ENCODE measurements around the gene RPL22.

The RPL22 gene

DNA sequence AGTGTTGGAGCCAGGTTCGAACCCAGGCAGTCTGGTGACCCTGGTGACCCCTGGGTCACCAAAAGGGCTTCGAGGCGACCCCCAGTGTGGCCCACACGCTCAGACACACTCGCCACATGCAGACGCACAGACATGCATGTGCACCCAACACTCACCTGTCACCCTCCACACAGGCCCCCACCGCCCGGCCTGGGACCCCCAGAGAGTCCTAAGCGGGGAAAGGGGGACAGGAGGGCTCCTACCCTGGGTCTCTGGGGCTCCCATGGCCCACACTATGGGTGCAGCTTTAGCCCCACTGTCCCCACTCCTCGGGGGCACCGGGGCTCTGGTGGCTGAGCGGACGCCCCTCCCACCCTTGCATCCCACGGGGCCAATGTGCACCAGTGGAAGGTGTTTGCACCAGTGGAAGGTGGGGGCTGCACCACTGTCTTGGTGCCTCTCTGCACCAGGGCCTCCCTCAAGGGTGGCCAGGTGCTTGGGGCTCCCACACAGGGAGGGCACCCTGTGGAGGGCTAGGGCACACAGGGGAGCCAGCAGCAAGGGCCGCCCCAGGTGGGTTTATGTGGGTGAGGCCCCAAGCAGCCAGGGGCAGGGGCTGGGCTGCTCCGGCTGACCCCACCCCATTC lies 29.2 kb downstream of the RPL22 start:
- DNase-seq (ENCODE audit: low read depth), result no peak
- H3K4me3 ChIP-seq (ENCODE audit: low read length), result no peak overlapping the region
- TF ChIP-seq, protein P1, sequence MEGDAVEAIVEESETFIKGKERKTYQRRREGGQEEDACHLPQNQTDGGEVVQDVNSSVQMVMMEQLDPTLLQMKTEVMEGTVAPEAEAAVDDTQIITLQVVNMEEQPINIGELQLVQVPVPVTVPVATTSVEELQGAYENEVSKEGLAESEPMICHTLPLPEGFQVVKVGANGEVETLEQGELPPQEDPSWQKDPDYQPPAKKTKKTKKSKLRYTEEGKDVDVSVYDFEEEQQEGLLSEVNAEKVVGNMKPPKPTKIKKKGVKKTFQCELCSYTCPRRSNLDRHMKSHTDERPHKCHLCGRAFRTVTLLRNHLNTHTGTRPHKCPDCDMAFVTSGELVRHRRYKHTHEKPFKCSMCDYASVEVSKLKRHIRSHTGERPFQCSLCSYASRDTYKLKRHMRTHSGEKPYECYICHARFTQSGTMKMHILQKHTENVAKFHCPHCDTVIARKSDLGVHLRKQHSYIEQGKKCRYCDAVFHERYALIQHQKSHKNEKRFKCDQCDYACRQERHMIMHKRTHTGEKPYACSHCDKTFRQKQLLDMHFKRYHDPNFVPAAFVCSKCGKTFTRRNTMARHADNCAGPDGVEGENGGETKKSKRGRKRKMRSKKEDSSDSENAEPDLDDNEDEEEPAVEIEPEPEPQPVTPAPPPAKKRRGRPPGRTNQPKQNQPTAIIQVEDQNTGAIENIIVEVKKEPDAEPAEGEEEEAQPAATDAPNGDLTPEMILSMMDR (conservative IDR thresholded peaks at IDR 0.05; ENCODE audit: low read depth, low read length), result no peak

DNA sequence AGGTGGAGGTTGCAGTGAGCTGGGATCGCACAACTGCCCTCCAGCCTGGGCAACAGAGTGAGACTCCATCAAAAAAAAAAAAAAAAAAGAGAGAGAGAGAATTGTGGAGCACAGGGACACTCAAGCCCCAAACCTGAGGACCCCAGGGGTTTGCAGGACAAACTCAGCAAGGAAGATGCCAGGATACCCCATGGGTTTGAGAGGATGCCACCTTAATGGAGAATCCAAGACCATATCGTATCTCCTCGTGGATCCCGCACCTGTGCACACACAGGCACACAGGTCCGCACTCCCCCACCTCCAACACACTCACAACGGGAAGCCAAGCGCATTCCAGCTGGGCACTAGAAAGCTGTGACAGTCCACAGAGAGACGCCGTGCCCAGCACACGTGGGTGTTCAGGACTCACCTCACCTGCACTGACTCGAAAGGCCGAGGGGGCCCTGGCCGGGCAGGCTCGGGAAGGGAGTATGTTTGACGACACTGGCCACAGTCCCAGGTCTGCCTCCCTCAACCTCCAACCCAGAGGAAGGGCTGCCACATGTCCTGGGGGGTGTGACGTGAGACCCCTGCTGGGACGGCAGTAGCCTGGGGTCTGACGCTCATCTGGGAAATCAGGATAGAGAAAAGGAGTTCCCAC lies 30.3 kb downstream of the RPL22 start:
- no peak overlapping the region for H3K4me3 ChIP-seq (ENCODE audit: low read length)
- TF ChIP-seq, protein P1 (conservative IDR thresholded peaks at IDR 0.05; ENCODE audit: low read depth, low read length), result no peak

DNA sequence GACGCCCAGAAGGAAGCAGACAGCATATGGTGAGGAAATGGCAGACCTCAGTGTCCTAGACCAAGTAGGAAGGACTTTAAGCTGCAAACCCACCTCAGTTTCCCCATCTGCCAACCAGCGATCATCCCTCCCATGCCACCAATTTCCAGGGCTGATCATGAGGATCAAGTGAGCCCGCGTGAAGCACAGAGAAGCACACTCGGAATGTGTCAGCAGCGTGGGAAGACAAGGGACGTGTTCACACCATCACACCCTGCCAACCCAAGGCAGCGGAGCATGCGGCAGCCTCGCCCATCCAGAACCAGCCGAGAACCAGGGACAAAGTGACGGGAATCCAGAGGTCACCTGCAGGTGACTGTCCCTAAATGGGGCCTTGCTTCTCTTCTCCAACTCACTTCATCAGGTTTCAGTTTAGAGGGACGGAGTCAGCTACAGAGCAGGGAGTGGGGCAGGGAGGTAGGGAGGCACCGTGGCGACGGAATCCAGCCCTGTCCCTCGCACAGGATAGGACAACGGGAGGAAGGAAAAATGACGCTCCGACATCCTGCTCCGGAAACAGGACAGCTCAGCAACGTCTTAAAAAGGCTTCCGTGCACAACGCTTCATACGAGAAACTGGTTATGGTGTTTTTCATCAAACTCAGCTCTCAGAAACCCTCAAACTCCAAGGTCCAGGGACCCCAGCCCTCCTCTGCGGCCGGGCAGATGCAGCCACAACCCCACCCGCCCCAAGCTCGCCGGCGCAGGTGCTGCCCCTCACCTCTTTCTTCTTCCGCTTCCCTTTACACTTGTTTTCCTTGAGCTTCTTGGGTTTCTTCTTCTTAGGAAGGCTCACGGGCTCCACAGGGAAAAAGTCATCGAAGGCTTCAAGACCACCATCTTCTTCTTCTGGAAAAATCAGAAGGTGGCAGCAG lies 31.7 kb downstream of the RPL22 start:
- TF ChIP-seq, protein P1 (conservative IDR thresholded peaks at IDR 0.05; ENCODE audit: low read depth, low read length), result no peak
- H3K4me3 ChIP-seq (ENCODE audit: low read length), result no peak overlapping the region
- no peak for DNase-seq (ENCODE audit: low read depth)

More for the DNA sequence above, 30.3 kb downstream of the RPL22 start:
- DNase-seq (ENCODE audit: low read depth), result no peak

DNA sequence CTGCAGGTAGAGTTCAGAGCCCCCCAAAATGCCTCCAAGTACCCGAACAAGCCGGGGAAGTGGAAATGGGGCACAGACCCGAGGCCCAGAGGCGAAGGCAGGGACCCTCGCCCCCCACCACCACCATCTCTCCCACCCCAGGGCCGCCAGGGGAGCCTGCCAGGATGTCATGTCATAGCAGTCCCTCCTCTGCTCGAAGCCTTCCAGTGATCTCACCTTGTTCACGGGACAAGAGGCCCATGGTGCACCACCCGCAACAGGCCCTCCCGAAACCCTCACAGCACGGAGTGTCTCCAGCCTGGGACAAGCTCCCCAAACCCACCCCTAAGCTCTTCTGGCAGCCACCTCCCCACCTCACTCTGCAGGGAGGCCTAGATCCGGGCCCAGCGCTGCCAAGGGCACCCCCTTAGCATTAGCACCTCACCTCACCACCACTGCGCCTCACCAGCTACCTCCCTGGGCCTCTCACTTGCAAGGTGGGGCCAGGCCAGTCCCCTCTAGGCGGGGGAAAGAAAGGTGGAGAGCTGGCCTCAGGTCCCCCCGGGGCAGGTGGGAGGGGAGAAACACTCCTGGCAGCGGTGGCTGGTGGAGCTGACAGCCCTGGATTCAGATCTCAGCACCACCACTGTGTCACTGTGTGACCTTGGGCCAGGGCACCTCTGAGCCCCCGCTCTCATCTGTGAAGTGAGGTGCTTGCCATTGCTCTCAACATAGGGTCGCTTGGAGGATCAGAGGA lies 32.6 kb downstream of the RPL22 start:
- TF ChIP-seq, protein P1 (conservative IDR thresholded peaks at IDR 0.05; ENCODE audit: low read depth, low read length), result no peak
- no peak overlapping the region for H3K4me3 ChIP-seq (ENCODE audit: low read length)
- no peak for DNase-seq (ENCODE audit: low read depth)

DNA sequence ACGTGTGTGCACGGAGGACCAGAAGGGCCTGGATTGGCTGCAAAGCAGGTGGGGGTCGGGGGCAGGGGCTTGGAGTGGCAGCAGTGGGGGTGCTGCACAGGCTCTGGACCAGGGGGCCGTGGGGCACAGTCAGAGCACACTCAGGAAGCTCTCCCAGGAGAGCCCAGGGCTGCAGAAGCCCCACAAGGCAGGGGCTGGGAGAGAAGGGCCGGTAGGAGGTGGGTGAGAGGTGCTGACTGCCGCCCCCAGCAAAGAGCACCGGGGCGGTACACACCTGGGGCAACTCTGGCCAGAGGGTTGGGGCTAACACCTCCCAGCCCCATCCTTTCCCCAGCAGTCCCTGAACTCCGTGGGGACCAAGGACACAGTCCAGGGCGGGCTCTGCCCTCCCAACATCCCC lies 33.2 kb downstream of the RPL22 start:
- TF ChIP-seq, protein P1 (conservative IDR thresholded peaks at IDR 0.05; ENCODE audit: low read depth, low read length), result no peak
- no peak for DNase-seq (ENCODE audit: low read depth)
- no peak overlapping the region for H3K4me3 ChIP-seq (ENCODE audit: low read length)

DNA sequence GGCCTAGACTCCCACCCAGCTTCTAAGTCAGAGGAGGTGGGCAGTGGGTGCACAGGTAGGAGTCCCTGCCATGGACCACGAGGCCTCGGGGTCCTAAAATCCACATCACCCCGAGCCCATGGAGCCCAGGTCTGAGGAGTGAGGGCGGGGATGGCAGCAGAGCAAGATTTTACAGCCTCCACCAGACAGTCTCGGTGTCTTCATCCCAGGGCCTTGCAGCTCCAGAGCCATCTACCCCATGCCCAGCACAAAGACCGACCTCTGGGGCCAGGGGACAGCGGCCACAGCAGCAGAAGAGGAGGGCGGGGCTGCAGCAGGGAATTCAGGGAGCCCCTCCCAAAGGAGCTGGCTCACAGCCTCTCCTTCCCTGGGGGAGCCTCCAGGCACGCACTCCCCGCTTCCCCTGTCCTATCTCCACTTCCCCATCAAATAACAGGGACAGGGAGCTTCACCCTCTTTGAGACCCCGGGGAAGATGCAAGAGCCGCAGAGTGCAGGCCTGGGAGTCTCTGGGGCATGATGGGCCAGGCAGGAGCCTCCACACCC lies 33.9 kb downstream of the RPL22 start:
- TF ChIP-seq, protein P1 (conservative IDR thresholded peaks at IDR 0.05; ENCODE audit: low read depth, low read length), result no peak
- no peak for DNase-seq (ENCODE audit: low read depth)
- H3K4me3 ChIP-seq (ENCODE audit: low read length), result no peak overlapping the region
